HepG2 (cell line): ENCODE data around the gene HERPUD2.

Source experiments
- EED ChIP-seq: sonication (generic); formaldehyde crosslinking; IDR thresholded peaks from 2 replicates; pipeline ENCODE4 v1.5.0; 2020; ENCODE audit warnings: mild to moderate bottlenecking, missing genetic modification reagents
- NFE2L2 ChIP-seq: fragments of 150-350 bp; IDR thresholded peaks from 2 replicates; pipeline ENCODE4 v1.6.1; 2014; ENCODE audit warnings: low read length
- POLR2A ChIP-seq, 2 experiments: IDR thresholded peaks; 2 replicates each; pipeline ENCODE4 v1.6.1; 2011; ENCODE audit warnings: low read depth in 2 of 2, low read length in 2 of 2, mild to moderate bottlenecking in 1 of 2, moderate library complexity in 1 of 2; ENCODE audit not compliant: insufficient read depth in 1 of 2
- RAD21 ChIP-seq: fragments of 450-650 bp; formaldehyde crosslinking; IDR thresholded peaks from 2 replicates; pipeline ENCODE4 v1.5.0; 2020; ENCODE audit warnings: mild to moderate bottlenecking
- RAD51 ChIP-seq: fragments of 450-650 bp; IDR thresholded peaks from 2 replicates; pipeline ENCODE4 v1.6.1; 2016; ENCODE audit warnings: borderline replicate concordance
- SIN3B ChIP-seq: fragments of 150-350 bp; IDR thresholded peaks from 2 replicates; pipeline ENCODE4 v1.6.1; 2014; ENCODE audit warnings: low read length
- ZKSCAN1 ChIP-seq: fragments of 150-350 bp; IDR thresholded peaks from 2 replicates; pipeline ENCODE4 v1.6.1; 2014; ENCODE audit warnings: low read length
- ZNF251 ChIP-seq: sonication (generic); formaldehyde crosslinking; IDR thresholded peaks from 2 replicates; pipeline ENCODE4 v1.9.0; 2021; ENCODE audit warnings: mild to moderate bottlenecking, missing genetic modification reagents
- TF ChIP-seq, protein P1 (sequence below): sonication (generic); IDR thresholded peaks from 2 replicates; pipeline ENCODE4 v1.6.1; 2016; ENCODE audit warnings: low read depth, borderline replicate concordance

DNA sequence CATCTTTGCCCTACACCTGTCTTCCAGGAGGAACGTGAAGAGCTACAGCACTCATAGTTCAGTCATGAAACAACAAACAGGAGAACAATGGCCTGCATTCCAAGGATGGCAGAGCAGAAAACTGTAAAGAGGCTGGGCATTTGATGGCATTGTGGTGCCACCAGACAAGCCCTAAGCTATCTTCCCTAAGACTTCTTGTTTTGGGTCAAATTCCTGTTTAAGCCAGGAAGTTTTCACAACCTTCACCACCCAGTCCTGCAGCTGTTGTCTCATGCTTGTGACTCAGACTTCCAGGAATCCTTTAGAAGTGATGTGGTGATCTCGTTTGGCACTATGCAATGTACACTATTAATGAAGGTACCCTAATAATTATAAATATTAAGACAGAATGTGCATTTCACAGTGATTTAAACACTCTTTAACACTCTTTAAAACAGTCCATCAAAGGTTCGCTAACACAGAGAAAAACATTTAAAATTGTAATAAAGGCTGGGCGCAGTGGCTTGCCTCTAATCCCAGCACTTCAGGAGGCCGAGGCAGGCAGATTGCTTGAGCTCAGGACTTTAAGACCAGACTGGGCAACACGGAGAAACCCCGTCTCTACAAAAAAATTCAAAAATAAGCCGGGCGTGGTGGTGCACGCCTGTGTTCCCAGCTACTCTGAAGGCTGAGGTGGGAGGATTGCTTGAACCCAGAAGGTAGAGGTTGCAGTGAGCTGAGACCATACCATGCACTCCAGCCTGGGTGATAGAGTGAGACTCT lies 2.7 kb upstream of the HERPUD2 start:
- TF ChIP-seq ZKSCAN1, result no peak
- no peak for TF ChIP-seq EED
- no peak for TF ChIP-seq SIN3B
- TF ChIP-seq NFE2L2, result no peak
- TF ChIP-seq RAD51, result no peak
- TF ChIP-seq ZNF251 (CRISPR knock-in tag), result no peak
- TF ChIP-seq, protein P1, sequence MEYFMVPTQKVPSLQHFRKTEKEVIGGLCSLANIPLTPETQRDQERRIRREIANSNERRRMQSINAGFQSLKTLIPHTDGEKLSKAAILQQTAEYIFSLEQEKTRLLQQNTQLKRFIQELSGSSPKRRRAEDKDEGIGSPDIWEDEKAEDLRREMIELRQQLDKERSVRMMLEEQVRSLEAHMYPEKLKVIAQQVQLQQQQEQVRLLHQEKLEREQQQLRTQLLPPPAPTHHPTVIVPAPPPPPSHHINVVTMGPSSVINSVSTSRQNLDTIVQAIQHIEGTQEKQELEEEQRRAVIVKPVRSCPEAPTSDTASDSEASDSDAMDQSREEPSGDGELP, result no peak
- no peak for TF ChIP-seq POLR2A (IDR thresholded peaks at IDR 0.05; ENCODE audit: insufficient read depth in 1 of 2, low read depth in 2 of 2, low read length in 2 of 2)
- no peak for TF ChIP-seq RAD21 (CRISPR knock-in tag)
